GM23248 (cell line): ENCODE results near the gene JMJD4.

ENCODE experiments used
- EZH2 ChIP-seq: fragments of 200-600 bp; sonication (generic); IDR thresholded peaks from 2 replicates; pipeline ENCODE4 v1.6.1; 2018; ENCODE audit warnings: antibody characterized with exemption, mild to moderate bottlenecking; ENCODE audit not compliant: insufficient read depth, poor library complexity, severe bottlenecking
- EZH2phosphoT487 ChIP-seq: fragments of 200-600 bp; sonication (generic); IDR thresholded peaks from 2 replicates; pipeline ENCODE4 v1.6.1; 2018; ENCODE audit warnings: antibody characterized with exemption, moderate library complexity, mild to moderate bottlenecking, low read depth; ENCODE audit not compliant: insufficient read depth

- TF ChIP-seq EZH2: no peak
- no peak for TF ChIP-seq EZH2phosphoT487
Measured at GRCh38 chr1:227770812-227771211, 35.7 kb upstream of the JMJD4 start.
